T-helper 1 cell (primary cell): ENCODE data around the gene ALOX15.
"Not testable (repeated sequence)": the region's sequence is repeated elsewhere in the genome, so short reads cannot be mapped to it uniquely, and the experiment has no call there.

Experiments used
- DNase-seq, 5 donors: peaks; one replicate each; pipeline ENCODE4 v3.0.0-alpha.2; 2012 to 2020
- total RNA-seq, 4 donors: gene quantifications; one replicate each; lab custom pipeline; 2026; lab: John Stamatoyannopoulos, UW

Gene ALOX15
- 0 reads per million in 4 donors for total RNA-seq

GRCh38 chr17:4641297-4642195, at the start of gene ALOX15:
Gene ALOX15 (minus strand): TSS chr17:4641678. CDS start chr17:4641651, 27 bp downstream.
- DNase-seq, result no peak

- DNase-seq, result no peak
Observed at GRCh38 chr17:4690745-4691144, 49.3 kb upstream of the ALOX15 start.

- not testable (repeated sequence) for DNase-seq
Observed at GRCh38 chr17:4689872-4690271, 48.4 kb upstream of the ALOX15 start.

- not testable (repeated sequence) for DNase-seq
Observed at GRCh38 chr17:4683739-4684138, 42.3 kb upstream of the ALOX15 start.

- DNase-seq, result no peak
Observed at GRCh38 chr17:4679658-4680057, 38.2 kb upstream of the ALOX15 start.

GRCh38 chr17:4678448-4679026, 37.1 kb upstream of the ALOX15 start:
- no peak for DNase-seq

- no peak for DNase-seq
Observed at GRCh38 chr17:4676791-4677190, 35.3 kb upstream of the ALOX15 start.

- DNase-seq, result no peak
Observed at GRCh38 chr17:4675791-4676190, 34.3 kb upstream of the ALOX15 start.

- DNase-seq, result no peak
Observed at GRCh38 chr17:4674685-4674998, 33.2 kb upstream of the ALOX15 start.

GRCh38 chr17:4673986-4674684, 32.7 kb upstream of the ALOX15 start:
- DNase-seq, result no peak

- no peak for DNase-seq
Observed at GRCh38 chr17:4673169-4673568, 31.7 kb upstream of the ALOX15 start.

GRCh38 chr17:4672751-4673150, 31.3 kb upstream of the ALOX15 start:
- DNase-seq, result no peak

GRCh38 chr17:4672055-4672630, 30.7 kb upstream of the ALOX15 start:
- DNase-seq, result no peak

GRCh38 chr17:4667166-4667565, 25.7 kb upstream of the ALOX15 start:
- no peak for DNase-seq

GRCh38 chr17:4666296-4666695, 24.8 kb upstream of the ALOX15 start:
- no peak for DNase-seq

GRCh38 chr17:4665027-4665426, 23.5 kb upstream of the ALOX15 start:
- DNase-seq, result no peak

GRCh38 chr17:4664230-4664629, 22.8 kb upstream of the ALOX15 start:
- no peak for DNase-seq

- DNase-seq, result no peak
Observed at GRCh38 chr17:4663711-4664110, 22.2 kb upstream of the ALOX15 start.

GRCh38 chr17:4658478-4659305, 17.2 kb upstream of the ALOX15 start:
- peak in 1 of 5 donors; percentile 34 for DNase-seq

GRCh38 chr17:4657678-4658077, 16.2 kb upstream of the ALOX15 start:
- no peak for DNase-seq

GRCh38 chr17:4655933-4656332, 14.5 kb upstream of the ALOX15 start:
- not testable (repeated sequence) for DNase-seq

- DNase-seq, result no peak
Observed at GRCh38 chr17:4652997-4653396, 11.5 kb upstream of the ALOX15 start.
